ENCODE measurements around the gene KCNIP4. TPM values are rescaled to one million over a fixed set of nuclear protein-coding genes. Genes with fewer than 3 reads are reported as not detected.

Gene KCNIP4
- total and polyA plus RNA-seq, 2 of the 4 experiments (the other 2 are of a cell fraction): not detected

DNA sequence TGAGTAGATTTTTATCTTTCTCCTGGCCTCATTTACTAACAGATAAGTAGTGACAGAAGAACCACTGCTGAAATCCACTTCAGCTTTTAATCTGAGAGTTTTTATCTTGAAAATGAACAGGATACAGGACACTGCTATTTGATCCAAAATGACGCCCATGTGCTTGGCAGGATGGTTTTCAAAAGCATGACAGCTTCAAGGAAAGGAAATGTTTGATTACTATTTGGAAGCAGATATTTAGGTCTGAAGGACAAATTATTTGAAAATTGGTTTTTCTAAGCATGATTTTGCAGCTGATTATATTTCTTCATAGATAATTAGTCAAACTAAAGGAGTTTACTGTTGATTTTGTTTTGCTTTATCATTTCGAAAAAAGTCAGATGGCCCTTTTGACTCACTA lies 1237.2 kb downstream of the KCNIP4 start:
- H2AFZ ChIP-seq (replicated peaks; ENCODE audit: low read length, poor library complexity): no peak overlapping the region
- no peak overlapping the region for H2AK5ac ChIP-seq (ENCODE audit: low read depth, low read length)
- no peak overlapping the region for H2BK5ac ChIP-seq (ENCODE audit: low read depth, low read length, poor library complexity, severe bottlenecking)
- DNase-seq: no peak
- H3K4me1 ChIP-seq (ENCODE audit: control insufficient read depth, insufficient read depth, low read length): no peaks in the 10 kb centered on the region
- no peaks in the 10 kb centered on the region for H3K9me1 ChIP-seq (ENCODE audit: insufficient read depth, low read length)
- 100% methylated on average over 1 of the region's 2 CpGs; no CpG with 5 or more reads in 1 of the 2 experiments for WGBS, 2 experiments (ENCODE audit: extremely low coverage in 2 of 2, insufficient read length in 1 of 2)
- intact Hi-C loops (cut with micrococcal nuclease) (no loop called here), dilution Hi-C loops (cut with HindIII; ENCODE audit: low sequenced_read_pairs, unreplicated experiment) (no loop called here), in situ Hi-C loops (cut with MboI; ENCODE audit: low sequenced_read_pairs) (no loop called here)
- H3K4me2 ChIP-seq (ENCODE audit: low read depth, low read length): no peak overlapping the region
- no peak overlapping the region for H3K14ac ChIP-seq (replicated peaks; ENCODE audit: low read depth, low read length)
- POLR2A ChIA-PET (ENCODE audit: unreplicated experiment): no interaction called here
- H4K8ac ChIP-seq (ENCODE audit: low read depth in 2 of 2, low read length in 2 of 2): no peak overlapping the region
- no peaks in the 10 kb centered on the region for H4K20me1 ChIP-seq (ENCODE audit: insufficient read depth, low read length)
- H3K4ac ChIP-seq (ENCODE audit: low read depth, low read length): no peak overlapping the region
- no peaks in the 10 kb centered on the region for H3K27me3 ChIP-seq (ENCODE audit: control insufficient read depth, insufficient read depth, low read length)
- no peak overlapping the region for H3K23ac ChIP-seq (ENCODE audit: low read depth, low read length)
- no peaks in the 10 kb centered on the region for H3K9me3 ChIP-seq (ENCODE audit: control insufficient read depth, insufficient read depth, low read length)
- H2BK20ac ChIP-seq (ENCODE audit: low read depth, low read length): no peak overlapping the region
- no peak overlapping the region for H3K27ac ChIP-seq (ENCODE audit: insufficient read depth, low read length)
- 0 out of 4 replicates have a peak, but pooled peaks cover 0 to 4% of the 10 kb centered on the region in 2 experiments for H3K79me1 ChIP-seq (ENCODE audit: low read depth in 1 of 2, low read length in 2 of 2)
- no peak overlapping the region for H4K5ac ChIP-seq (ENCODE audit: low read depth, low read length)
- no peak overlapping the region for H4K91ac ChIP-seq (ENCODE audit: insufficient read depth, low read depth, low read length)
- H3K36me3 ChIP-seq (ENCODE audit: control insufficient read depth, insufficient read depth, low read length): peaks cover 9% of the 10 kb centered on the region
- CTCF ChIA-PET: no interaction called here
- no peak overlapping the region for H2BK15ac ChIP-seq (ENCODE audit: low read depth, low read length)
- no peak overlapping the region for H3K9ac ChIP-seq (ENCODE audit: low read depth, low read length)
- H3K56ac ChIP-seq (ENCODE audit: extremely low read depth, insufficient read depth, low read length): no peak overlapping the region
- H3K18ac ChIP-seq (ENCODE audit: low read depth, low read length): no peak overlapping the region
- TF ChIP-seq BHLHE40 (IDR thresholded peaks at IDR 0.05; ENCODE audit: low read depth, low read length) (no peak), RAD21 (IDR thresholded peaks at IDR 0.05; ENCODE audit: low read length) (no peak), MAZ (IDR thresholded peaks at IDR 0.05; ENCODE audit: borderline replicate concordance, low read depth, low read length) (no peak), CHD1 (IDR thresholded peaks at IDR 0.05; ENCODE audit: low read depth, low read length) (no peak), MAFK (IDR thresholded peaks at IDR 0.05; ENCODE audit: low read depth, low read length) (no peak), RFX5 (IDR thresholded peaks at IDR 0.05; ENCODE audit: low read depth, low read length) (no peak), RCOR1 (IDR thresholded peaks at IDR 0.05; ENCODE audit: insufficient replicate concordance, low read length) (no peak), NFE2L2 (IDR thresholded peaks at IDR 0.05; ENCODE audit: low read depth, low read length) (no peak), FOS (IDR thresholded peaks at IDR 0.05; ENCODE audit: low read depth, low read length) (no peak), SMC3 (IDR thresholded peaks at IDR 0.05; ENCODE audit: low read depth, low read length) (no peak), MXI1 (IDR thresholded peaks at IDR 0.05; ENCODE audit: borderline replicate concordance, low read depth, low read length) (no peak), POLR2A (IDR thresholded peaks at IDR 0.05; ENCODE audit: low read depth, low read length) (no peak), CEBPB (IDR thresholded peaks at IDR 0.05; ENCODE audit: low read depth, low read length) (no peak)
- TF ChIP-seq, protein P1, sequence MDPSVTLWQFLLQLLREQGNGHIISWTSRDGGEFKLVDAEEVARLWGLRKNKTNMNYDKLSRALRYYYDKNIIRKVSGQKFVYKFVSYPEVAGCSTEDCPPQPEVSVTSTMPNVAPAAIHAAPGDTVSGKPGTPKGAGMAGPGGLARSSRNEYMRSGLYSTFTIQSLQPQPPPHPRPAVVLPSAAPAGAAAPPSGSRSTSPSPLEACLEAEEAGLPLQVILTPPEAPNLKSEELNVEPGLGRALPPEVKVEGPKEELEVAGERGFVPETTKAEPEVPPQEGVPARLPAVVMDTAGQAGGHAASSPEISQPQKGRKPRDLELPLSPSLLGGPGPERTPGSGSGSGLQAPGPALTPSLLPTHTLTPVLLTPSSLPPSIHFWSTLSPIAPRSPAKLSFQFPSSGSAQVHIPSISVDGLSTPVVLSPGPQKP (IDR thresholded peaks at IDR 0.05; ENCODE audit: borderline replicate concordance, low read depth, low read length): no peak
- TF ChIP-seq, protein P2, sequence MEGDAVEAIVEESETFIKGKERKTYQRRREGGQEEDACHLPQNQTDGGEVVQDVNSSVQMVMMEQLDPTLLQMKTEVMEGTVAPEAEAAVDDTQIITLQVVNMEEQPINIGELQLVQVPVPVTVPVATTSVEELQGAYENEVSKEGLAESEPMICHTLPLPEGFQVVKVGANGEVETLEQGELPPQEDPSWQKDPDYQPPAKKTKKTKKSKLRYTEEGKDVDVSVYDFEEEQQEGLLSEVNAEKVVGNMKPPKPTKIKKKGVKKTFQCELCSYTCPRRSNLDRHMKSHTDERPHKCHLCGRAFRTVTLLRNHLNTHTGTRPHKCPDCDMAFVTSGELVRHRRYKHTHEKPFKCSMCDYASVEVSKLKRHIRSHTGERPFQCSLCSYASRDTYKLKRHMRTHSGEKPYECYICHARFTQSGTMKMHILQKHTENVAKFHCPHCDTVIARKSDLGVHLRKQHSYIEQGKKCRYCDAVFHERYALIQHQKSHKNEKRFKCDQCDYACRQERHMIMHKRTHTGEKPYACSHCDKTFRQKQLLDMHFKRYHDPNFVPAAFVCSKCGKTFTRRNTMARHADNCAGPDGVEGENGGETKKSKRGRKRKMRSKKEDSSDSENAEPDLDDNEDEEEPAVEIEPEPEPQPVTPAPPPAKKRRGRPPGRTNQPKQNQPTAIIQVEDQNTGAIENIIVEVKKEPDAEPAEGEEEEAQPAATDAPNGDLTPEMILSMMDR (conservative IDR thresholded peaks at IDR 0.05; ENCODE audit: low read depth, low read length): no peak
- TF ChIP-seq, protein P3, sequence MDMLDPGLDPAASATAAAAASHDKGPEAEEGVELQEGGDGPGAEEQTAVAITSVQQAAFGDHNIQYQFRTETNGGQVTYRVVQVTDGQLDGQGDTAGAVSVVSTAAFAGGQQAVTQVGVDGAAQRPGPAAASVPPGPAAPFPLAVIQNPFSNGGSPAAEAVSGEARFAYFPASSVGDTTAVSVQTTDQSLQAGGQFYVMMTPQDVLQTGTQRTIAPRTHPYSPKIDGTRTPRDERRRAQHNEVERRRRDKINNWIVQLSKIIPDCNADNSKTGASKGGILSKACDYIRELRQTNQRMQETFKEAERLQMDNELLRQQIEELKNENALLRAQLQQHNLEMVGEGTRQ (IDR thresholded peaks at IDR 0.05; ENCODE audit: low read depth, low read length): no peak
- no peak for ATAC-seq (ENCODE audit: low read depth)
- BruUV-seq (replicated peaks): no TSS peak
- H3K4me3 ChIP-seq (ENCODE audit: insufficient read depth, low read depth, low read length): no peak overlapping the region
- H2AK9ac ChIP-seq (replicated peaks; ENCODE audit: low read depth, low read length, poor library complexity): no peak overlapping the region
- H2BK120ac ChIP-seq (ENCODE audit: low read depth, low read length): no peak overlapping the region
